HepG2 (cell line): ENCODE data around the gene PGA5. TPM values are rescaled to one million over a fixed set of nuclear protein-coding genes. Genes with fewer than 3 reads are reported as not detected.

Experiments
- ADNP ChIP-seq: sonication (generic); formaldehyde crosslinking; IDR thresholded peaks from 2 replicates; pipeline ENCODE4 v1.4.0; 2020; ENCODE audit warnings: missing genetic modification reagents
- GATAD1 ChIP-seq: IDR thresholded peaks from 2 replicates; pipeline ENCODE4 v1.6.1; 2016; ENCODE audit warnings: missing genetic modification reagents, missing compliant biosample characterization
- PHB2 ChIP-seq: fragments of 450-650 bp; IDR thresholded peaks from 2 replicates; pipeline ENCODE4 v1.6.1; 2018; ENCODE audit not compliant: partially characterized antibody
- ZNF460 ChIP-seq: sonication (generic); formaldehyde crosslinking; IDR thresholded peaks from 2 replicates; pipeline ENCODE4 v1.5.1; 2020; ENCODE audit warnings: missing genetic modification reagents, mild to moderate bottlenecking, borderline replicate concordance
- ZNF484 ChIP-seq: sonication (generic); formaldehyde crosslinking; IDR thresholded peaks from 2 replicates; pipeline ENCODE4 v1.5.1; 2020; ENCODE audit warnings: mild to moderate bottlenecking, low read depth, missing genetic modification reagents, borderline replicate concordance
- ZNF598 ChIP-seq: sonication (generic); formaldehyde crosslinking; IDR thresholded peaks from 2 replicates; pipeline ENCODE4 v1.5.1; 2020; ENCODE audit warnings: mild to moderate bottlenecking, missing genetic modification reagents, borderline replicate concordance
- polyA plus RNA-seq, 8 experiments: library from polyadenylated mRNA; depleted of rRNA in 3 of 8; stranded (reverse) in 7 of 8; unstranded in 1 of 8; fragments of >200 nt; fragmentation: Illumina TruSeq in 4 of 8; extraction: Trizol in 4 of 8; gene quantifications; 2 replicates each; pipeline versions ENCODE4 v1.2.1 to v1.2.3, GENCODE V29; 2011 to 2016; ENCODE audit warnings: low read depth in 4 of 8, missing spikeins in 1 of 8, mixed read lengths in 1 of 8; ENCODE audit not compliant: insufficient read depth in 1 of 8
- total RNA-seq, 5 experiments: library from RNA; depleted of rRNA; stranded (reverse); fragments of >200 nt; fragmentation: Illumina TruSeq; extraction: Trizol; gene quantifications; 2 replicates each; pipeline ENCODE4 v1.2.3, GENCODE V29; 2016; ENCODE audit warnings: low read depth in 1 of 5
- TF ChIP-seq, protein P1 (sequence below), 2 experiments: fragments of 450-650 bp in 1 of 2; sonication (generic) in 1 of 2; formaldehyde crosslinking; IDR thresholded peaks; 2 replicates each; pipeline versions ENCODE4 v1.5.0 to v1.8.0; 2020 to 2022; ENCODE audit warnings: mild to moderate bottlenecking in 1 of 2, missing genetic modification reagents in 1 of 2
- TF ChIP-seq, protein P2 (sequence below): sonication (generic); formaldehyde crosslinking; IDR thresholded peaks from 2 replicates; pipeline ENCODE4 v1.4.0; 2020; ENCODE audit warnings: missing genetic modification reagents
- TF ChIP-seq, protein P3 (sequence below): sonication (generic); formaldehyde crosslinking; IDR thresholded peaks from 2 replicates; pipeline ENCODE4 v1.4.0; 2020; ENCODE audit warnings: missing genetic modification reagents
- TF ChIP-seq, protein P4 (sequence below), 2 experiments: sonication (generic) in 1 of 2; formaldehyde crosslinking in 1 of 2; IDR thresholded peaks; 2 replicates each; pipeline versions ENCODE4 v1.5.1 to v1.6.1; 2011 to 2020; ENCODE audit warnings: borderline replicate concordance in 1 of 2, low read depth in 1 of 2, low read length in 1 of 2, mild to moderate bottlenecking in 1 of 2, missing genetic modification reagents in 1 of 2, moderate library complexity in 1 of 2

PGA5 gene
- total and polyA plus RNA-seq, 2 of the 13 experiments (the other 11 are each of a cell fraction or from before 2014, with no cell fraction given) = not detected

DNA sequence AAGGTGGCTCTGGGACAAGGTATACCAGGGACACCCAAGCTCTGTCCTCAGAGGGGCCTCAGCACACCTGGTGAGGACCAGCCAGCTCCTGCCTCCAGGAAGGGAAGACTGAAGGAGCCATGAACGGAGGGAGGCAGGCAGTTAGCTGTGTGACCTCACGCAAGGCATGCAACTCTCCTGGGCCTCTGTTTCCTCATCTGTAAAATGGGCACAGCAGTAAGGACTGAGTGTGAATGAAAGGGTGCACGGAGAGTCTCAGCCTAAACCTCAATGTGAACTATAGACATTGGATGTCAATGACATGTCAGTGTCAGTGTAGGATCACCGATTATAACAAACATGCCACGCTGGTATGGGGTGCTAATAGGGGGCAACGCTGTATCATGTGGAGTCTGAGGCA is 18.4 kb downstream of the PGA5 start (continued):
- TF ChIP-seq, protein P1, sequence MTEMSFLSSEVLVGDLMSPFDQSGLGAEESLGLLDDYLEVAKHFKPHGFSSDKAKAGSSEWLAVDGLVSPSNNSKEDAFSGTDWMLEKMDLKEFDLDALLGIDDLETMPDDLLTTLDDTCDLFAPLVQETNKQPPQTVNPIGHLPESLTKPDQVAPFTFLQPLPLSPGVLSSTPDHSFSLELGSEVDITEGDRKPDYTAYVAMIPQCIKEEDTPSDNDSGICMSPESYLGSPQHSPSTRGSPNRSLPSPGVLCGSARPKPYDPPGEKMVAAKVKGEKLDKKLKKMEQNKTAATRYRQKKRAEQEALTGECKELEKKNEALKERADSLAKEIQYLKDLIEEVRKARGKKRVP (CRISPR knock-in tag; IDR thresholded peaks at IDR 0.05) = no peak
- TF ChIP-seq, protein P2, sequence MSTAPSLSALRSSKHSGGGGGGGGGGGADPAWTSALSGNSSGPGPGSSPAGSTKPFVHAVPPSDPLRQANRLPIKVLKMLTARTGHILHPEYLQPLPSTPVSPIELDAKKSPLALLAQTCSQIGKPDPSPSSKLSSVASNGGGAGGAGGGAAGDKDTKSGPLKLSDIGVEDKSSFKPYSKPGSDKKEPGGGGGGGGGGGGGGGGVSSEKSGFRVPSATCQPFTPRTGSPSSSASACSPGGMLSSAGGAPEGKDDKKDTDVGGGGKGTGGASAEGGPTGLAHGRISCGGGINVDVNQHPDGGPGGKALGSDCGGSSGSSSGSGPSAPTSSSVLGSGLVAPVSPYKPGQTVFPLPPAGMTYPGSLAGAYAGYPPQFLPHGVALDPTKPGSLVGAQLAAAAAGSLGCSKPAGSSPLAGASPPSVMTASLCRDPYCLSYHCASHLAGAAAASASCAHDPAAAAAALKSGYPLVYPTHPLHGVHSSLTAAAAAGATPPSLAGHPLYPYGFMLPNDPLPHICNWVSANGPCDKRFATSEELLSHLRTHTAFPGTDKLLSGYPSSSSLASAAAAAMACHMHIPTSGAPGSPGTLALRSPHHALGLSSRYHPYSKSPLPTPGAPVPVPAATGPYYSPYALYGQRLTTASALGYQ (CRISPR knock-in tag) = no peak
- TF ChIP-seq, protein P3, sequence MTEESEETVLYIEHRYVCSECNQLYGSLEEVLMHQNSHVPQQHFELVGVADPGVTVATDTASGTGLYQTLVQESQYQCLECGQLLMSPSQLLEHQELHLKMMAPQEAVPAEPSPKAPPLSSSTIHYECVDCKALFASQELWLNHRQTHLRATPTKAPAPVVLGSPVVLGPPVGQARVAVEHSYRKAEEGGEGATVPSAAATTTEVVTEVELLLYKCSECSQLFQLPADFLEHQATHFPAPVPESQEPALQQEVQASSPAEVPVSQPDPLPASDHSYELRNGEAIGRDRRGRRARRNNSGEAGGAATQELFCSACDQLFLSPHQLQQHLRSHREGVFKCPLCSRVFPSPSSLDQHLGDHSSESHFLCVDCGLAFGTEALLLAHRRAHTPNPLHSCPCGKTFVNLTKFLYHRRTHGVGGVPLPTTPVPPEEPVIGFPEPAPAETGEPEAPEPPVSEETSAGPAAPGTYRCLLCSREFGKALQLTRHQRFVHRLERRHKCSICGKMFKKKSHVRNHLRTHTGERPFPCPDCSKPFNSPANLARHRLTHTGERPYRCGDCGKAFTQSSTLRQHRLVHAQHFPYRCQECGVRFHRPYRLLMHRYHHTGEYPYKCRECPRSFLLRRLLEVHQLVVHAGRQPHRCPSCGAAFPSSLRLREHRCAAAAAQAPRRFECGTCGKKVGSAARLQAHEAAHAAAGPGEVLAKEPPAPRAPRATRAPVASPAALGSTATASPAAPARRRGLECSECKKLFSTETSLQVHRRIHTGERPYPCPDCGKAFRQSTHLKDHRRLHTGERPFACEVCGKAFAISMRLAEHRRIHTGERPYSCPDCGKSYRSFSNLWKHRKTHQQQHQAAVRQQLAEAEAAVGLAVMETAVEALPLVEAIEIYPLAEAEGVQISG (CRISPR knock-in tag) = no peak
- TF ChIP-seq ZNF598 (no peak), ADNP (CRISPR knock-in tag) (0 out of 2 replicates have a peak, but pooled peaks have one; percentile 53), ZNF484 (CRISPR knock-in tag) (no peak), GATAD1 (no peak), ZNF460 (no peak), PHB2 (no peak)
- TF ChIP-seq, protein P4, sequence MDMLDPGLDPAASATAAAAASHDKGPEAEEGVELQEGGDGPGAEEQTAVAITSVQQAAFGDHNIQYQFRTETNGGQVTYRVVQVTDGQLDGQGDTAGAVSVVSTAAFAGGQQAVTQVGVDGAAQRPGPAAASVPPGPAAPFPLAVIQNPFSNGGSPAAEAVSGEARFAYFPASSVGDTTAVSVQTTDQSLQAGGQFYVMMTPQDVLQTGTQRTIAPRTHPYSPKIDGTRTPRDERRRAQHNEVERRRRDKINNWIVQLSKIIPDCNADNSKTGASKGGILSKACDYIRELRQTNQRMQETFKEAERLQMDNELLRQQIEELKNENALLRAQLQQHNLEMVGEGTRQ (IDR thresholded peaks at IDR 0.05; ENCODE audit: low read depth, low read length) = no peak
- TF ChIP-seq, protein P4 (CRISPR knock-in tag; IDR thresholded peaks at IDR 0.05; ENCODE audit: borderline replicate concordance) = no peak
